GM23338 (cell line): ENCODE results near the gene QKI. TPM values are rescaled to one million over a fixed set of nuclear protein-coding genes. Genes with fewer than 3 reads are reported as not detected.

Experiments used
- ATAC-seq: fragments of 200-7000 bp; cut with Tn5 transposase; 3 replicates; pipeline ENCODE4 v1.9.1; 2020
- DNase-seq: peaks from one replicate; pipeline ENCODE4 v3.0.0-alpha.2; 2015; ENCODE audit warnings: low spot score
- H2AFZ ChIP-seq: fragments of 200-600 bp; sonication (generic); 2 replicates; pipeline ENCODE4 v1.8.0; 2016; ENCODE audit warnings: antibody characterized with exemption, mild to moderate bottlenecking, moderate library complexity
- H3F3A ChIP-seq: fragments of 200-600 bp; sonication (generic); replicated peaks from 2 replicates; pipeline ENCODE4 v1.8.0; 2017; ENCODE audit warnings: antibody characterized with exemption, mixed run types, low read depth
- H3K27ac ChIP-seq: fragments of 200-600 bp; sonication (generic); 2 replicates; pipeline ENCODE4 v1.6.1; 2016; ENCODE audit warnings: low read depth
- H3K27me3 ChIP-seq: fragments of 200-600 bp; sonication (generic); 2 replicates; pipeline ENCODE4 v1.8.0; 2016; ENCODE audit warnings: mild to moderate bottlenecking, mixed run types, moderate library complexity; ENCODE audit not compliant: insufficient read depth
- H3K36me3 ChIP-seq: fragments of 200-600 bp; sonication (generic); 2 replicates; pipeline ENCODE4 v1.8.0; 2016; ENCODE audit warnings: mild to moderate bottlenecking; ENCODE audit not compliant: insufficient read depth
- H3K4me1 ChIP-seq: fragments of 200-600 bp; sonication (generic); 2 replicates; pipeline ENCODE4 v1.8.0; 2016; ENCODE audit warnings: mild to moderate bottlenecking, moderate library complexity; ENCODE audit not compliant: insufficient read depth
- H3K4me2 ChIP-seq: fragments of 200-600 bp; sonication (generic); 2 replicates; pipeline ENCODE4 v1.7.1; 2017; ENCODE audit warnings: mixed run types
- H3K4me3 ChIP-seq: fragments of 200-600 bp; sonication (generic); 2 replicates; pipeline ENCODE4 v1.6.1; 2016; ENCODE audit warnings: mixed run types
- H3K79me2 ChIP-seq: fragments of 200-600 bp; sonication (generic); replicated peaks from 2 replicates; pipeline ENCODE4 v1.8.0; 2017; ENCODE audit warnings: mild to moderate bottlenecking; ENCODE audit not compliant: insufficient read depth
- H3K9me2 ChIP-seq: fragments of 200-600 bp; sonication (generic); 2 replicates; pipeline ENCODE4 v1.8.0; 2017; ENCODE audit not compliant: insufficient read depth
- H4K20me1 ChIP-seq: fragments of 200-600 bp; sonication (generic); replicated peaks from 2 replicates; pipeline ENCODE4 v1.8.0; 2017; ENCODE audit warnings: mild to moderate bottlenecking; ENCODE audit not compliant: insufficient read depth
- H3K27ac Mint-ChIP-seq: 2 replicates; pipeline ENCODE4 v1.8.0; 2020; ENCODE audit warnings: inconsistent platforms, mild to moderate bottlenecking, moderate library complexity, mixed read lengths
- H3K27me3 Mint-ChIP-seq: 3 replicates; pipeline ENCODE4 v1.8.0; 2022; ENCODE audit warnings: low read depth, mild to moderate bottlenecking, moderate library complexity, mixed read lengths, inconsistent platforms; ENCODE audit not compliant: insufficient read depth, poor library complexity
- H3K36me3 Mint-ChIP-seq: 3 replicates; pipeline ENCODE4 v1.8.0; 2021; ENCODE audit warnings: low read depth, mild to moderate bottlenecking, inconsistent platforms, moderate library complexity, mixed read lengths
- H3K4me1 Mint-ChIP-seq: 3 replicates; pipeline ENCODE4 v1.8.0; 2020; ENCODE audit warnings: mild to moderate bottlenecking, inconsistent platforms, mixed read lengths
- H3K4me3 Mint-ChIP-seq: 3 replicates; pipeline ENCODE4 v1.8.0; 2021; ENCODE audit warnings: moderate library complexity, mild to moderate bottlenecking, inconsistent platforms, mixed read lengths
- H3K9me3 Mint-ChIP-seq: 3 replicates; pipeline ENCODE4 v1.8.0; 2020; ENCODE audit warnings: moderate library complexity, mild to moderate bottlenecking, inconsistent platforms, mixed read lengths
- CREB1 ChIP-seq: fragments of 250-450 bp; sonication (Bioruptor Pico); IDR thresholded peaks from 2 replicates; pipeline ENCODE4 v1.5.0; 2020; ENCODE audit warnings: low read depth, mild to moderate bottlenecking, moderate library complexity
- CTCF ChIP-seq, 2 experiments: fragments of 200-600 bp in 1 of 2; sonication (generic) in 1 of 2; conservative IDR thresholded peaks; 2 replicates each; pipeline versions ENCODE4 v1.5.1 to v1.6.1; 2016 to 2017; ENCODE audit warnings: antibody characterized with exemption in 2 of 2, low read depth in 2 of 2, mild to moderate bottlenecking in 2 of 2, moderate library complexity in 1 of 2
- ETS1 ChIP-seq: IDR thresholded peaks from 2 replicates; pipeline ENCODE4 v1.6.1; 2016; ENCODE audit warnings: antibody characterized with exemption
- EZH2 ChIP-seq: fragments of 200-600 bp; sonication (generic); IDR thresholded peaks from one replicate; pipeline ENCODE4 v1.8.0; 2017; ENCODE audit warnings: antibody characterized with exemption, mild to moderate bottlenecking, low read depth; ENCODE audit not compliant: unreplicated experiment
- EZH2phosphoT487 ChIP-seq: fragments of 200-600 bp; sonication (generic); IDR thresholded peaks from one replicate; pipeline ENCODE4 v1.8.1; 2018; ENCODE audit warnings: antibody characterized with exemption; ENCODE audit not compliant: unreplicated experiment
- JUNB ChIP-seq: IDR thresholded peaks from one replicate; pipeline ENCODE4 v1.6.1; 2016; ENCODE audit warnings: antibody characterized with exemption; ENCODE audit not compliant: unreplicated experiment
- NANOG ChIP-seq: IDR thresholded peaks from 2 replicates; pipeline ENCODE4 v1.6.1; 2016; ENCODE audit warnings: antibody characterized with exemption, borderline replicate concordance
- POLR2AphosphoS5 ChIP-seq: IDR thresholded peaks from 2 replicates; pipeline ENCODE4 v1.6.1; 2016; ENCODE audit warnings: antibody characterized with exemption, low read depth
- REST ChIP-seq: IDR thresholded peaks from one replicate; pipeline ENCODE4 v1.6.1; 2018; ENCODE audit warnings: antibody characterized with exemption; ENCODE audit not compliant: unreplicated experiment
- STAT1 ChIP-seq: IDR thresholded peaks from one replicate; pipeline ENCODE4 v1.6.1; 2016; ENCODE audit warnings: antibody characterized with exemption; ENCODE audit not compliant: unreplicated experiment
- ZNF114 ChIP-seq: fragments of 250-450 bp; sonication (Bioruptor Pico); IDR thresholded peaks from 2 replicates; pipeline ENCODE4 v1.5.0; 2020; ENCODE audit warnings: mild to moderate bottlenecking, moderate library complexity
- ZNF331 ChIP-seq: fragments of 250-450 bp; sonication (Bioruptor Pico); IDR thresholded peaks from 2 replicates; pipeline ENCODE4 v1.5.0; 2020; ENCODE audit warnings: low read depth, mild to moderate bottlenecking, moderate library complexity
- polyA plus RNA-seq: library from polyadenylated mRNA; unstranded; fragments of >200 nt; fragmentation: Nextera tagmentation; extraction: Ambion mirVana; gene quantifications from 2 replicates; pipeline ENCODE4 v1.2.1, GENCODE V29; 2016
- total RNA-seq: library from RNA; depleted of rRNA; stranded (reverse); fragments of >200 nt; shearing (Covaris generic); gene quantifications from 2 replicates; pipeline ENCODE4 v1.2.3, GENCODE V29; 2014
- TF ChIP-seq, protein P1 (sequence below): fragments of 250-450 bp; sonication (Bioruptor Pico); IDR thresholded peaks from 2 replicates; pipeline ENCODE4 v1.5.0; 2020; ENCODE audit warnings: mild to moderate bottlenecking, moderate library complexity

The QKI gene
- total and polyA plus RNA-seq, 2 experiments from 2014 or later, result 60.8 to 159 TPM

GRCh38 chr6:163412801-163413344 is 1.6 kb upstream of the QKI start:
- Mint-ChIP-seq H3K27me3 (peaks cover 13% of the 10 kb centered on the region), H3K36me3 (peaks cover 5% of the 10 kb centered on the region)
- DNase-seq, result no peak

More at GRCh38 chr6:163412801-163413344, 1.6 kb upstream of the QKI start:
- TF ChIP-seq ZNF331 (CRISPR knock-in tag) (no peak), EZH2 (no peak), ZNF114 (CRISPR knock-in tag) (no peak), NANOG (no peak), EZH2phosphoT487 (no peak), POLR2AphosphoS5 (no peak), ETS1 (no peak), JUNB (no peak), STAT1 (no peak), REST (no peak), CREB1 (CRISPR knock-in tag) (no peak), CTCF (conservative IDR thresholded peaks at IDR 0.05; ENCODE audit: low read depth in 2 of 2) (no peak)
- TF ChIP-seq, protein P1, sequence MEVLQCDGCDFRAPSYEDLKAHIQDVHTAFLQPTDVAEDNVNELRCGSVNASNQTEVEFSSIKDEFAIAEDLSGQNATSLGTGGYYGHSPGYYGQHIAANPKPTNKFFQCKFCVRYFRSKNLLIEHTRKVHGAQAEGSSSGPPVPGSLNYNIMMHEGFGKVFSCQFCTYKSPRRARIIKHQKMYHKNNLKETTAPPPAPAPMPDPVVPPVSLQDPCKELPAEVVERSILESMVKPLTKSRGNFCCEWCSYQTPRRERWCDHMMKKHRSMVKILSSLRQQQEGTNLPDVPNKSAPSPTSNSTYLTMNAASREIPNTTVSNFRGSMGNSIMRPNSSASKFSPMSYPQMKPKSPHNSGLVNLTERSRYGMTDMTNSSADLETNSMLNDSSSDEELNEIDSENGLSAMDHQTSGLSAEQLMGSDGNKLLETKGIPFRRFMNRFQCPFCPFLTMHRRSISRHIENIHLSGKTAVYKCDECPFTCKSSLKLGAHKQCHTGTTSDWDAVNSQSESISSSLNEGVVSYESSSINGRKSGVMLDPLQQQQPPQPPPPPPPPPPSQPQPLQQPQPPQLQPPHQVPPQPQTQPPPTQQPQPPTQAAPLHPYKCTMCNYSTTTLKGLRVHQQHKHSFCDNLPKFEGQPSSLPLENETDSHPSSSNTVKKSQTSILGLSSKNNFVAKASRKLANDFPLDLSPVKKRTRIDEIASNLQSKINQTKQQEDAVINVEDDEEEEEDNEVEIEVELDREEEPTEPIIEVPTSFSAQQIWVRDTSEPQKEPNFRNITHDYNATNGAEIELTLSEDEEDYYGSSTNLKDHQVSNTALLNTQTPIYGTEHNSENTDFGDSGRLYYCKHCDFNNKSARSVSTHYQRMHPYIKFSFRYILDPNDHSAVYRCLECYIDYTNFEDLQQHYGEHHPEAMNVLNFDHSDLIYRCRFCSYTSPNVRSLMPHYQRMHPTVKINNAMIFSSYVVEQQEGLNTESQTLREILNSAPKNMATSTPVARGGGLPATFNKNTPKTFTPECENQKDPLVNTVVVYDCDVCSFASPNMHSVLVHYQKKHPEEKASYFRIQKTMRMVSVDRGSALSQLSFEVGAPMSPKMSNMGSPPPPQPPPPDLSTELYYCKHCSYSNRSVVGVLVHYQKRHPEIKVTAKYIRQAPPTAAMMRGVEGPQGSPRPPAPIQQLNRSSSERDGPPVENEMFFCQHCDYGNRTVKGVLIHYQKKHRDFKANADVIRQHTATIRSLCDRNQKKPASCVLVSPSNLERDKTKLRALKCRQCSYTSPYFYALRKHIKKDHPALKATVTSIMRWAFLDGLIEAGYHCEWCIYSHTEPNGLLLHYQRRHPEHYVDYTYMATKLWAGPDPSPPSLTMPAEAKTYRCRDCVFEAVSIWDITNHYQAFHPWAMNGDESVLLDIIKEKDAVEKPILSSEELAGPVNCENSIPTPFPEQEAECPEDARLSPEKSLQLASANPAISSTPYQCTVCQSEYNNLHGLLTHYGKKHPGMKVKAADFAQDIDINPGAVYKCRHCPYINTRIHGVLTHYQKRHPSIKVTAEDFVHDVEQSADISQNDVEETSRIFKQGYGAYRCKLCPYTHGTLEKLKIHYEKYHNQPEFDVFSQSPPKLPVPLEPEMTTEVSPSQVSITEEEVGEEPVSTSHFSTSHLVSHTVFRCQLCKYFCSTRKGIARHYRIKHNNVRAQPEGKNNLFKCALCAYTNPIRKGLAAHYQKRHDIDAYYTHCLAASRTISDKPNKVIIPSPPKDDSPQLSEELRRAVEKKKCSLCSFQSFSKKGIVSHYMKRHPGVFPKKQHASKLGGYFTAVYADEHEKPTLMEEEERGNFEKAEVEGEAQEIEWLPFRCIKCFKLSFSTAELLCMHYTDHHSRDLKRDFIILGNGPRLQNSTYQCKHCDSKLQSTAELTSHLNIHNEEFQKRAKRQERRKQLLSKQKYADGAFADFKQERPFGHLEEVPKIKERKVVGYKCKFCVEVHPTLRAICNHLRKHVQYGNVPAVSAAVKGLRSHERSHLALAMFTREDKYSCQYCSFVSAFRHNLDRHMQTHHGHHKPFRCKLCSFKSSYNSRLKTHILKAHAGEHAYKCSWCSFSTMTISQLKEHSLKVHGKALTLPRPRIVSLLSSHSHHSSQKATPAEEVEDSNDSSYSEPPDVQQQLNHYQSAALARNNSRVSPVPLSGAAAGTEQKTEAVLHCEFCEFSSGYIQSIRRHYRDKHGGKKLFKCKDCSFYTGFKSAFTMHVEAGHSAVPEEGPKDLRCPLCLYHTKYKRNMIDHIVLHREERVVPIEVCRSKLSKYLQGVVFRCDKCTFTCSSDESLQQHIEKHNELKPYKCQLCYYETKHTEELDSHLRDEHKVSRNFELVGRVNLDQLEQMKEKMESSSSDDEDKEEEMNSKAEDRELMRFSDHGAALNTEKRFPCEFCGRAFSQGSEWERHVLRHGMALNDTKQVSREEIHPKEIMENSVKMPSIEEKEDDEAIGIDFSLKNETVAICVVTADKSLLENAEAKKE (CRISPR knock-in tag), result no peak
- H3K4me2 ChIP-seq, result peak overlapping the region; percentile 76
- H2AFZ ChIP-seq, result no peak overlapping the region
- peak overlapping the region; percentile 70 for H3K4me3 ChIP-seq
- H4K20me1 ChIP-seq, result no peaks in the 10 kb centered on the region
- H3K27me3 ChIP-seq, result no peaks in the 10 kb centered on the region
- H3K27ac ChIP-seq, result no peak overlapping the region
- no peaks in the 10 kb centered on the region for H3K9me2 ChIP-seq
- H3K27ac Mint-ChIP-seq, result no peak overlapping the region
- no peak for ATAC-seq
- peak overlapping the region; percentile 81 for H3K4me3 Mint-ChIP-seq
- no peaks in the 10 kb centered on the region for H3K36me3 ChIP-seq
- H3K9me3 Mint-ChIP-seq, result peaks cover 5% of the 10 kb centered on the region; the same call in 2 of the 3 replicates
- peaks cover 18% of the 10 kb centered on the region for H3K4me1 ChIP-seq
- no peaks in the 10 kb centered on the region for H3F3A ChIP-seq
- H3K4me1 Mint-ChIP-seq, result peaks cover 19% of the 10 kb centered on the region
- H3K79me2 ChIP-seq, result peaks cover 31% of the 10 kb centered on the region
